A549 (cell line): ENCODE results near the gene PSMD9.

Experiments used
- CEBPB ChIP-seq, 2 experiments: fragments of >200 bp in 1 of 2; sonication (Bioruptor Twin) in 1 of 2; formaldehyde crosslinking in 1 of 2; IDR thresholded peaks; 2 replicates each; pipeline ENCODE4 v1.6.1; 2012 to 2016
- CTCF ChIP-seq: fragments of >200 bp; sonication (Bioruptor Twin); formaldehyde crosslinking; IDR thresholded peaks from 3 replicates; pipeline ENCODE4 v1.5.1; 2016
- E2F6 ChIP-seq: IDR thresholded peaks from 2 replicates; pipeline ENCODE4 v1.6.1; 2012; ENCODE audit warnings: low read depth, borderline replicate concordance
- ELK1 ChIP-seq: fragments of 150-350 bp; IDR thresholded peaks from 2 replicates; pipeline ENCODE4 v1.6.1; 2014; ENCODE audit warnings: low read depth, mild to moderate bottlenecking, low read length
- EP300 ChIP-seq, 2 experiments: fragments of >200 bp; sonication (Bioruptor Twin); formaldehyde crosslinking; IDR thresholded peaks; 2 replicates in 1 of 2; 3 replicates in 1 of 2; pipeline ENCODE4 v1.6.1; 2016 to 2017
- HDAC2 ChIP-seq: fragments of 200-600 bp; sonication (generic); IDR thresholded peaks from 2 replicates; pipeline ENCODE4 v1.6.1; 2016
- MYC ChIP-seq: IDR thresholded peaks from 2 replicates; pipeline ENCODE4 v1.6.1; 2012; ENCODE audit warnings: mild to moderate bottlenecking, inconsistent platforms, low read length, improper control_type of control experiment, borderline replicate concordance
- NR3C1 ChIP-seq: fragments of >200 bp; sonication (Bioruptor Twin); formaldehyde crosslinking; IDR thresholded peaks from 3 replicates; pipeline ENCODE4 v1.6.1; 2017
- REST ChIP-seq: fragments of 200-600 bp; sonication (generic); IDR thresholded peaks from 2 replicates; pipeline ENCODE4 v1.6.1; 2016; ENCODE audit warnings: antibody characterized with exemption, mild to moderate bottlenecking, moderate library complexity
- SMC3 ChIP-seq: fragments of >200 bp; sonication (Bioruptor Twin); formaldehyde crosslinking; IDR thresholded peaks from 3 replicates; pipeline ENCODE4 v1.6.1; 2018; ENCODE audit warnings: inconsistent platforms
- USF2 ChIP-seq: fragments of 450-650 bp; IDR thresholded peaks from 2 replicates; pipeline ENCODE4 v1.6.1; 2014; ENCODE audit warnings: antibody characterized with exemption
- ZC3H11A ChIP-seq: fragments of 450-650 bp; IDR thresholded peaks from 2 replicates; pipeline ENCODE4 v1.6.1; 2014; ENCODE audit warnings: antibody characterized with exemption, mild to moderate bottlenecking
- ZFP36 ChIP-seq: fragments of 450-650 bp; IDR thresholded peaks from 2 replicates; pipeline ENCODE4 v1.6.1; 2014; ENCODE audit warnings: borderline replicate concordance; ENCODE audit not compliant: partially characterized antibody

GRCh38 chr12:121873216-121873569, 15.4 kb upstream of the PSMD9 start:
- no peak for TF ChIP-seq CTCF
- no peak for TF ChIP-seq ZFP36
- no peak for TF ChIP-seq EP300 (IDR thresholded peaks at IDR 0.05)
- TF ChIP-seq E2F6: no peak
- no peak for TF ChIP-seq SMC3
- TF ChIP-seq NR3C1: no peak
- TF ChIP-seq REST: no peak
- TF ChIP-seq ZC3H11A: no peak
- TF ChIP-seq USF2: no peak
- TF ChIP-seq CEBPB (IDR thresholded peaks at IDR 0.05): no peak
- TF ChIP-seq MYC: no peak
- TF ChIP-seq HDAC2: no peak
- no peak for TF ChIP-seq ELK1
